Right renal cortex interstitium (tissue), 3 donors: ENCODE results near the gene MLKL. TPM values are rescaled to one million over a fixed set of nuclear protein-coding genes. Genes with fewer than 3 reads are reported as not detected.

ENCODE experiments used
- DNase-seq, 3 donors: peaks; one replicate each; pipeline ENCODE4 v3.0.0-alpha.2; 2013; ENCODE audit warnings: low read depth in 3 of 3, low spot score in 2 of 3
- polyA plus RNA-seq, 3 donors: library from polyadenylated mRNA; unstranded; fragments of 120-200 nt; gene quantifications; one replicate each; pipeline ENCODE4 v1.2.1, GENCODE V29; 2013; ENCODE audit not compliant: insufficient read length in 3 of 3

The MLKL gene
- polyA plus RNA-seq, result 1 to 10 TPM; 3.2 to 3.8 (median 3.7) TPM

- peak in 1 of 3 donors; percentile 18 for DNase-seq
Measured at GRCh38 chr16:74700438-74701225, at the start of gene MLKL. Gene MLKL (minus strand): TSS chr16:74700862. CDS start chr16:74695757, 5,105 bp downstream.

- DNase-seq, result no peak
Measured at GRCh38 chr16:74749291-74750055, 48.8 kb upstream of the MLKL start.

GRCh38 chr16:74748616-74749026 lies 48.0 kb upstream of the MLKL start:
- DNase-seq, result no peak

- DNase-seq, result no peak
Measured at GRCh38 chr16:74747716-74748615, 47.3 kb upstream of the MLKL start.

GRCh38 chr16:74745926-74746325 lies 45.3 kb upstream of the MLKL start:
- DNase-seq, result no peak

GRCh38 chr16:74745109-74745615 lies 44.5 kb upstream of the MLKL start:
- DNase-seq, result no peak

- no peak for DNase-seq
Measured at GRCh38 chr16:74744566-74744965, 43.9 kb upstream of the MLKL start.

GRCh38 chr16:74743668-74744299 lies 43.1 kb upstream of the MLKL start:
- DNase-seq, result peak in 1 of 3 donors; percentile 31

GRCh38 chr16:74743045-74743667 lies 42.5 kb upstream of the MLKL start:
- no peak for DNase-seq

GRCh38 chr16:74742051-74742481 lies 41.4 kb upstream of the MLKL start:
- DNase-seq, result no peak

- no peak for DNase-seq
Measured at GRCh38 chr16:74740795-74741304, 40.2 kb upstream of the MLKL start.

- DNase-seq, result no peak
Measured at GRCh38 chr16:74739275-74739674, 38.6 kb upstream of the MLKL start.

GRCh38 chr16:74738816-74739215 lies 38.2 kb upstream of the MLKL start:
- no peak for DNase-seq

- no peak for DNase-seq
Measured at GRCh38 chr16:74738113-74738541, 37.5 kb upstream of the MLKL start.

- no peak for DNase-seq
Measured at GRCh38 chr16:74737521-74737920, 36.9 kb upstream of the MLKL start.

GRCh38 chr16:74736531-74737157 lies 36.0 kb upstream of the MLKL start:
- DNase-seq, result no peak

GRCh38 chr16:74735554-74735953 lies 34.9 kb upstream of the MLKL start:
- DNase-seq, result no peak

GRCh38 chr16:74735162-74735452 lies 34.4 kb upstream of the MLKL start:
- no peak for DNase-seq
